Cardiac muscle cell (in vitro differentiated cells and primary cell): ENCODE results near the gene CACNA2D3. TPM values are rescaled to one million over a fixed set of nuclear protein-coding genes. Genes with fewer than 3 reads are reported as not detected.

ENCODE experiments used
- DNase-seq, 2 donors: peaks; one replicate each; pipeline versions ENCODE4 v3.0.0 to v3.0.0-alpha.2; 2010 to 2017; ENCODE audit warnings: low read depth in 1 of 2, low spot score in 1 of 2
- H3K27ac ChIP-seq: fragments of 200-600 bp; sonication (generic); 2 replicates; pipeline ENCODE4 v1.5.1; 2016
- H3K27me3 ChIP-seq: fragments of 200-600 bp; sonication (generic); 2 replicates; pipeline ENCODE4 v1.6.0; 2016; ENCODE audit warnings: control low read depth
- H3K36me3 ChIP-seq: fragments of 200-600 bp; sonication (generic); 2 replicates; pipeline ENCODE4 v1.5.1; 2016; ENCODE audit warnings: control low read depth
- H3K4me1 ChIP-seq: fragments of 200-600 bp; sonication (generic); 2 replicates; pipeline ENCODE4 v1.8.1; 2017; ENCODE audit warnings: low read depth, mild to moderate bottlenecking, mixed run types
- H3K4me3 ChIP-seq: fragments of 200-600 bp; sonication (generic); 2 replicates; pipeline ENCODE4 v1.5.1; 2016; ENCODE audit warnings: mild to moderate bottlenecking
- H3K9me3 ChIP-seq: fragments of 200-600 bp; sonication (generic); 2 replicates; pipeline ENCODE4 v1.5.1; 2017; ENCODE audit warnings: low read depth, mild to moderate bottlenecking, control low read depth
- polyA plus RNA-seq: library from polyadenylated mRNA; unstranded; fragments of >200 nt; fragmentation: Nextera tagmentation; extraction: Ambion mirVana; gene quantifications from 2 replicates; pipeline ENCODE4 v1.2.1, GENCODE V29; 2016
- total RNA-seq: library from RNA; depleted of rRNA; stranded (reverse); fragments of >200 nt; gene quantifications from 2 replicates; pipeline ENCODE4 v1.2.3, GENCODE V29; 2016
- TF ChIP-seq, protein P1 (sequence below): IDR thresholded peaks from 2 replicates; pipeline ENCODE4 v1.5.1; 2012; ENCODE audit warnings: low read depth, mild to moderate bottlenecking, low read length

The CACNA2D3 gene
- total and polyA plus RNA-seq, 2 experiments from 2014 or later, result 0.45 to 0.59 TPM

DNA sequence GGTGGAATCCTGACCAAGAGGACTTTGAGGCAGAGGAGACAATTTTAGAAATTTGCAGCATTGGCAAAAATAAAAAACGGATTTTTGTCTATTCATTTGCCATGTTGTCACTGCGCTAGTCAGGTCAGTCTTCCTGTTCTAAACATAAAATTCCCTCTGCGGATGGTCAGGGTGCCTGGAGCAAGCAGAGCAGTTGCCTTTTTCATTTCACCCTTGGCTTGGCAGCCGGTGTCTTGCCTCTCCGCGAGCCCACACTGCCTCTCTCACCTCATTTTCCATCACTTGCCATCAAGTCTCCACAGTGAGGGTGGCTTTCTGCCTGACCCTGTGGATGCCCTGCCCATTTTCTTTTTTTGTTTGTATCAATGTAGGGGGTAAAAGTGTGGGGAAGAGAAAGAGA lies 409.4 kb downstream of the CACNA2D3 start:
- TF ChIP-seq, protein P1, sequence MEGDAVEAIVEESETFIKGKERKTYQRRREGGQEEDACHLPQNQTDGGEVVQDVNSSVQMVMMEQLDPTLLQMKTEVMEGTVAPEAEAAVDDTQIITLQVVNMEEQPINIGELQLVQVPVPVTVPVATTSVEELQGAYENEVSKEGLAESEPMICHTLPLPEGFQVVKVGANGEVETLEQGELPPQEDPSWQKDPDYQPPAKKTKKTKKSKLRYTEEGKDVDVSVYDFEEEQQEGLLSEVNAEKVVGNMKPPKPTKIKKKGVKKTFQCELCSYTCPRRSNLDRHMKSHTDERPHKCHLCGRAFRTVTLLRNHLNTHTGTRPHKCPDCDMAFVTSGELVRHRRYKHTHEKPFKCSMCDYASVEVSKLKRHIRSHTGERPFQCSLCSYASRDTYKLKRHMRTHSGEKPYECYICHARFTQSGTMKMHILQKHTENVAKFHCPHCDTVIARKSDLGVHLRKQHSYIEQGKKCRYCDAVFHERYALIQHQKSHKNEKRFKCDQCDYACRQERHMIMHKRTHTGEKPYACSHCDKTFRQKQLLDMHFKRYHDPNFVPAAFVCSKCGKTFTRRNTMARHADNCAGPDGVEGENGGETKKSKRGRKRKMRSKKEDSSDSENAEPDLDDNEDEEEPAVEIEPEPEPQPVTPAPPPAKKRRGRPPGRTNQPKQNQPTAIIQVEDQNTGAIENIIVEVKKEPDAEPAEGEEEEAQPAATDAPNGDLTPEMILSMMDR, result no peak
- Histone ChIP-seq H3K4me3 (no peak overlapping the region), H3K9me3 (no peaks in the 10 kb centered on the region)

DNA sequence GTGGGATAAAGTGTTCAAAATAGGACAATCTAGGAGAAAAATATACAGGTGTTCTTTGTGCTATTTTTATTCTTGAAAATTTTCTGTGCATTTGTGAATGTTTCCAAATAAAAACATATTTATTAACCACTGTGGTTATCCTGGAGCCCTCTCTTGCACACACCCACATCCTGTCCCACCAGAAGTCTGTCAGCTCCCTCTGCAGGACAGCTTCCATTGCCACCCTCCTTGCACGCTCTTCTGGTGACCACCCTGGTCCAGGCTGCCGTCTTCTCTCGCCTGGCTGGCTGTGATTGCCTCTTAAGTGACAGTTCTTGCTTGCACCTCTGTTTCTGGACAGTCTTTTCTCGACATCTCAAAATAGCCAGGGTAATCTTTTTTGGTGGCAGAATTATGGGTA lies 411.5 kb downstream of the CACNA2D3 start:
- no peaks in the 10 kb centered on the region for H3K36me3 ChIP-seq
- H3K4me3 ChIP-seq, result no peak overlapping the region
- no peaks in the 10 kb centered on the region for H3K27me3 ChIP-seq
- H3K4me1 ChIP-seq, result peaks cover 6% of the 10 kb centered on the region
- TF ChIP-seq, protein P1, result no peak
- peak in 1 of 2 donors; percentile 3 for DNase-seq
- no peaks in the 10 kb centered on the region for H3K9me3 ChIP-seq
- no peak overlapping the region for H3K27ac ChIP-seq

More for the DNA sequence above, 409.4 kb downstream of the CACNA2D3 start:
- Histone ChIP-seq H3K27ac (no peak overlapping the region), H3K36me3 (no peaks in the 10 kb centered on the region), H3K27me3 (no peaks in the 10 kb centered on the region), H3K4me1 (peaks cover 6% of the 10 kb centered on the region)
- DNase-seq, result no peak

DNA sequence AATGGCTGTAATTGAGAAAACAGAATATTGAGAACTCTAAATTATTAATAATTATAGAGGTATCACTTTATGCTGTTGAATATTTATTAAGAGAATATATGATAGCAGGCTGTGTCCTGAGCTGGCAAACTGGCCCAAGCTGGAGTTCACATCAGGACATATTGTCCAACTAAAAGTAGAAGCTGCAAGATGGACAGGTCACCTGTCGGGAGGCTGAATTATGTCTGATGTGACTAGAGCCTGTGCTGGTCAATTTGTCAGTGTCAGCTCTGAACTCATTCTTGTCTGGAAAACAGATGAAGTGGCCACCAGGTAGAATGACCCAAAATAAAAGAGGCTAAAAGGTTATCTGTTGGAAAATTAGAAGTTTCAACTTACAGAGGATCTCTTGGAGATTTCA lies 413.3 kb downstream of the CACNA2D3 start:
- Histone ChIP-seq H3K27ac (no peak overlapping the region), H3K36me3 (no peaks in the 10 kb centered on the region), H3K9me3 (no peaks in the 10 kb centered on the region), H3K27me3 (no peaks in the 10 kb centered on the region), H3K4me3 (no peak overlapping the region), H3K4me1 (peaks cover 6% of the 10 kb centered on the region)
- no peak for DNase-seq
- TF ChIP-seq, protein P1, result no peak

DNA sequence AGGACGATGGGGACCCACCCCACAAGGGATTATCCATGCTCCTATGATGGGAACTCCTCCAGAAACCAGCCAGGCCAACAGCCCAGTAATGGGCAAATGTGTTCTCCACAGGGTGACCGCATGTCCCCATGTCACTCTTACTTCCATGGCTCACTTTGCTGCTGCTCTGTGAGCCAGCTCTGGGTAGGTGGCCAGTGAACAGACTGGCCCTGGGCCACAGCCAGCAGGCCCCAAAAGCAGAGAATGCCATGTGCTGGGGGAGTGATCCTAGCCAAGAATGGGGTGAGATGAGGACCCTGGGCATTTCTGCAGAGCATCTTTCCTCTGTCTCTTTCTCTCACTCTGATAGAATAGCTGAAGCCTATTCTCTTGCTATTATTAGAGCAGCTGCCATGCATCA lies 414.1 kb downstream of the CACNA2D3 start:
- no peaks in the 10 kb centered on the region for H3K9me3 ChIP-seq
- H3K4me3 ChIP-seq, result no peak overlapping the region
- no peak for DNase-seq
- no peaks in the 10 kb centered on the region for H3K36me3 ChIP-seq
- TF ChIP-seq, protein P1, result no peak
- no peak overlapping the region for H3K27ac ChIP-seq
- H3K27me3 ChIP-seq, result no peaks in the 10 kb centered on the region
- peaks cover 6% of the 10 kb centered on the region for H3K4me1 ChIP-seq

DNA sequence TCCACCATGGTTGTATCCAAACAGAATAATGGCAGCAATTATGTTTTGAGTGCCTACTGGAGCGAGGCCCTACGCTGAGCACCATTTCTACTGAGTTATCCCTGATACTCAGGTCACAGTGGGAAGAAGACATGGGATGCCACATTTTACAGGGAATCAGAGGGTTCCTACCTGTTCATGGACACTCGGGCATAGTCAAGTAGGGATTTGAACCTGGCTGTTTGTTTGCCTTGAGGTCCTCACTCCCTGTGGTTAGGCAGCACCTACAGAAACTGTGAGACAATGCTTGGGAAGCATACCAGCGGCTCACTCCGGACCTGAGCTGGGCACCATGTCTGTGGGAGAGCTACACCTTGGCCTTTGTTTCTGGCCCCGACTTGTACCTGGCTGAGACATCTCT lies 415.2 kb downstream of the CACNA2D3 start:
- Histone ChIP-seq H3K4me3 (no peak overlapping the region), H3K4me1 (peaks cover 6% of the 10 kb centered on the region), H3K36me3 (no peaks in the 10 kb centered on the region), H3K27me3 (no peaks in the 10 kb centered on the region), H3K9me3 (no peaks in the 10 kb centered on the region), H3K27ac (no peak overlapping the region)
- DNase-seq, result no peak
- TF ChIP-seq, protein P1, result no peak

DNA sequence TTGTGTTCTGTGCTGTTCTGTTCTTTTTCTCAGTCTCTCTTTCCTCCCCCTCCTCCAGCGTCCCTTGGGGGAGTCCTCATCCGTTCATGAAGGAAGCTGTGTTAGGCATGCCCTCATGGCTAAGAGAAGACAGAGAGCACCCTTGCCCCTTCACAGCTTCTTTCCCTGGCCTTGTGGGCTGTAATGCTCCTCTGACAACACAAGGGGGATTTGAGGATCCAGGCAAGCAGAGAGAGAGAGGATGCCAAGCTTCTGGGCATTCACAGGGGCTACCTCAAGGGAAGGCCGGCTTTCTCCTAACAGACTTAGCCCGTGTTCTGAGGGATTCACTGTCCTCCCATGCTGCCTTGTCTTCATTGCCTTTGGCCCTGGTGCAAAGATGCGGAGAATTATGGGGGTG lies 416.0 kb downstream of the CACNA2D3 start:
- no peak overlapping the region for H3K4me3 ChIP-seq
- peaks cover 6% of the 10 kb centered on the region for H3K4me1 ChIP-seq
- H3K9me3 ChIP-seq, result no peaks in the 10 kb centered on the region
- peak in 1 of 2 donors; percentile 24 for DNase-seq
- TF ChIP-seq, protein P1, result no peak
- H3K27ac ChIP-seq, result no peak overlapping the region
- H3K27me3 ChIP-seq, result no peaks in the 10 kb centered on the region
- H3K36me3 ChIP-seq, result no peaks in the 10 kb centered on the region
